Right renal cortex interstitium (tissue), 3 donors: Measurements from ENCODE around the gene WNK1. TPM values are rescaled to one million over a fixed set of nuclear protein-coding genes. Genes with fewer than 3 reads are reported as not detected.
"Not testable (repeated sequence)": the region's sequence is repeated elsewhere in the genome, so short reads cannot be mapped to it uniquely, and the experiment has no call there.

ENCODE experiments used
- DNase-seq, 3 donors: peaks; one replicate each; pipeline ENCODE4 v3.0.0-alpha.2; 2013; ENCODE audit warnings: low read depth in 3 of 3, low spot score in 2 of 3
- polyA plus RNA-seq, 3 donors: library from polyadenylated mRNA; unstranded; fragments of 120-200 nt; gene quantifications; one replicate each; pipeline ENCODE4 v1.2.1, GENCODE V29; 2013; ENCODE audit not compliant: insufficient read length in 3 of 3

Gene WNK1
- polyA plus RNA-seq, 3 donors = 98.8 to 120 (median 116) TPM

GRCh38 chr12:810671-811415 is 58.5 kb downstream of the WNK1 start:
- DNase-seq = no peak

GRCh38 chr12:812950-813349 is 60.6 kb downstream of the WNK1 start:
- no peak for DNase-seq

- not testable (repeated sequence) for DNase-seq
These were observed 65.1 kb downstream of the WNK1 start for GRCh38 chr12:817456-817855.

GRCh38 chr12:817941-818600 is 65.7 kb downstream of the WNK1 start:
- no peak for DNase-seq

GRCh38 chr12:818733-819132 is 66.4 kb downstream of the WNK1 start:
- DNase-seq = no peak

- no peak for DNase-seq
These were observed 68.0 kb downstream of the WNK1 start for GRCh38 chr12:820336-820735.

GRCh38 chr12:823028-823698 is 70.8 kb downstream of the WNK1 start:
- no peak for DNase-seq

- no peak for DNase-seq
These were observed 74.0 kb downstream of the WNK1 start for GRCh38 chr12:826331-826730.

- DNase-seq = no peak
These were observed 76.5 kb downstream of the WNK1 start for GRCh38 chr12:828726-829395.

GRCh38 chr12:830111-830867 is 77.9 kb downstream of the WNK1 start:
- no peak for DNase-seq

GRCh38 chr12:835754-836518 is 83.6 kb downstream of the WNK1 start:
- no peak for DNase-seq

- no peak for DNase-seq
These were observed 84.6 kb downstream of the WNK1 start for GRCh38 chr12:836952-837351.

GRCh38 chr12:837548-837947 is 85.2 kb downstream of the WNK1 start:
- DNase-seq = no peak

GRCh38 chr12:843609-844008 is 91.2 kb downstream of the WNK1 start:
- no peak for DNase-seq

GRCh38 chr12:846421-846820 is 94.0 kb downstream of the WNK1 start:
- peak; percentile 8 to 13 (median 10) for DNase-seq

GRCh38 chr12:848173-848865 is 95.9 kb downstream of the WNK1 start:
- DNase-seq = no peak

- no peak for DNase-seq
These were observed 96.6 kb downstream of the WNK1 start for GRCh38 chr12:848882-849527.

- DNase-seq = not testable (repeated sequence)
These were observed 97.5 kb downstream of the WNK1 start for GRCh38 chr12:849733-850437.
